Osteoblast (primary cell): Measurements from ENCODE around the gene MINPP1. TPM values are rescaled to one million over a fixed set of nuclear protein-coding genes. Genes with fewer than 3 reads are reported as not detected.

ENCODE experiments used
- DNase-seq: peaks from one replicate; pipeline ENCODE4 v3.0.0; 2011; ENCODE audit warnings: low spot score, mixed read lengths; ENCODE audit not compliant: insufficient read length; ENCODE audit errors: missing footprints
- H2AFZ ChIP-seq: 2 replicates; pipeline ENCODE4 v1.6.0; 2011; ENCODE audit warnings: mild to moderate bottlenecking, low read length
- H3K27ac ChIP-seq: 2 replicates; pipeline ENCODE4 v1.5.1; 2011; ENCODE audit warnings: mild to moderate bottlenecking, low read depth, low read length, moderate library complexity
- H3K27me3 ChIP-seq: 2 replicates; pipeline ENCODE4 v1.6.0; 2012; ENCODE audit warnings: mild to moderate bottlenecking, control low read depth, inconsistent platforms, low read length, moderate library complexity; ENCODE audit not compliant: insufficient read depth
- H3K36me3 ChIP-seq: 2 replicates; pipeline ENCODE4 v1.5.1; 2011; ENCODE audit warnings: mild to moderate bottlenecking, low read length, control low read depth, moderate library complexity; ENCODE audit not compliant: insufficient read depth
- H3K4me1 ChIP-seq: 2 replicates; pipeline ENCODE4 v1.5.1; 2011; ENCODE audit warnings: mild to moderate bottlenecking, low read length, control low read depth, moderate library complexity; ENCODE audit not compliant: insufficient read depth
- H3K4me2 ChIP-seq: 2 replicates; pipeline ENCODE4 v1.6.0; 2011; ENCODE audit warnings: mild to moderate bottlenecking, low read length; ENCODE audit not compliant: insufficient read depth
- H3K4me3 ChIP-seq: fragments of 200-600 bp; sonication (generic); 3 replicates; pipeline ENCODE4 v1.5.1; 2012; ENCODE audit warnings: mild to moderate bottlenecking, low read length, inconsistent platforms; ENCODE audit not compliant: insufficient read depth
- H3K79me2 ChIP-seq: 2 replicates; pipeline ENCODE4 v1.6.0; 2012; ENCODE audit warnings: mild to moderate bottlenecking, low read length, control low read depth, inconsistent platforms; ENCODE audit not compliant: insufficient read depth
- H3K9me3 ChIP-seq: 2 replicates; pipeline ENCODE4 v1.5.1; 2011; ENCODE audit warnings: low read depth, low read length, control low read depth
- H4K20me1 ChIP-seq: 2 replicates; pipeline ENCODE4 v1.6.0; 2012; ENCODE audit warnings: mild to moderate bottlenecking, low read length, control low read depth; ENCODE audit not compliant: insufficient read depth
- CTCF ChIP-seq: IDR thresholded peaks from 2 replicates; pipeline ENCODE4 v1.5.1; 2011; ENCODE audit warnings: mild to moderate bottlenecking, low read depth, low read length, moderate library complexity; ENCODE audit errors: extremely low read depth
- total RNA-seq: library from RNA; depleted of rRNA; stranded (reverse); fragments of >200 nt; gene quantifications from 2 replicates; pipeline ENCODE4 v1.2.3, GENCODE V29; 2012

The MINPP1 gene
- total RNA-seq, 1 donor: 22.1 TPM

- no peaks in the 10 kb centered on the region for H3K79me2 ChIP-seq
- no peaks in the 10 kb centered on the region for H4K20me1 ChIP-seq
- peak overlapping the region; percentile 60 for H3K4me2 ChIP-seq
- peak overlapping the region; percentile 88 for H2AFZ ChIP-seq
- TF ChIP-seq CTCF: no peak
- no peaks in the 10 kb centered on the region for H3K36me3 ChIP-seq
- H3K4me3 ChIP-seq: no peak overlapping the region
- no peaks in the 10 kb centered on the region for H3K9me3 ChIP-seq
- DNase-seq: no peak
- H3K27ac ChIP-seq: no peak overlapping the region
- H3K27me3 ChIP-seq: no peaks in the 10 kb centered on the region
- H3K4me1 ChIP-seq: no peaks in the 10 kb centered on the region
These were observed 94.0 kb downstream of the MINPP1 start for GRCh38 chr10:87598700-87599099.

- no peak for DNase-seq
- Histone ChIP-seq H3K9me3 (no peaks in the 10 kb centered on the region), H3K79me2 (no peaks in the 10 kb centered on the region), H3K4me3 (no peak overlapping the region), H3K4me1 (peaks cover 5% of the 10 kb centered on the region), H2AFZ (no peak overlapping the region), H4K20me1 (no peaks in the 10 kb centered on the region), H3K36me3 (no peaks in the 10 kb centered on the region), H3K27me3 (no peaks in the 10 kb centered on the region), H3K4me2 (no peak overlapping the region), H3K27ac (no peak overlapping the region)
- TF ChIP-seq CTCF: no peak
These were observed 95.9 kb downstream of the MINPP1 start for GRCh38 chr10:87600581-87600980.

Other genes with a start within 250 kb of the MINPP1 start
- gene NUTM2D, start 147.1 kb upstream of the MINPP1 start, total RNA-seq: 1.5 and 1.8 TPM in 2 replicates
- gene PAPSS2, start 155.0 kb downstream of the MINPP1 start, total RNA-seq: 70.1 and 81.8 TPM in 2 replicates